Sigmoid colon (tissue), 7 donors: ENCODE data around the gene UNC5A. TPM values are rescaled to one million over a fixed set of nuclear protein-coding genes. Genes with fewer than 3 reads are reported as not detected.

Experiments used
- DNase-seq: peaks from one replicate; pipeline ENCODE4 v3.0.0-alpha.2; 2019
- H3K27ac ChIP-seq, 4 donors: fragments of 200-600 bp; sonication (generic); one replicate each; pipeline ENCODE4 v1.5.1; 2016 to 2019; ENCODE audit warnings: mild to moderate bottlenecking in 1 of 4
- H3K27me3 ChIP-seq, 3 donors: fragments of 200-600 bp; sonication (generic); one replicate each; pipeline ENCODE4 v1.5.1; 2019; ENCODE audit warnings: mild to moderate bottlenecking in 1 of 3
- H3K36me3 ChIP-seq, 4 donors: fragments of 200-600 bp; sonication (generic); one replicate each; pipeline ENCODE4 v1.5.1; 2016 to 2019
- H3K4me1 ChIP-seq, 4 donors: fragments of 200-600 bp; sonication (generic); one replicate each; pipeline ENCODE4 v1.5.1; 2017 to 2019
- H3K4me3 ChIP-seq, 4 donors: fragments of 200-600 bp; sonication (generic); one replicate each; pipeline ENCODE4 v1.5.1; 2017 to 2019; ENCODE audit warnings: mild to moderate bottlenecking in 2 of 4, moderate library complexity in 1 of 4
- H3K9me3 ChIP-seq, 4 donors: fragments of 200-600 bp in 3 of 4; sonication (generic) in 3 of 4; one replicate each; pipeline versions ENCODE4 v1.5.1 to v1.6.1; 2013 to 2019
- CTCF ChIP-seq, 4 experiments: fragments of 450-650 bp in 3 of 4; fragments of 200-600 bp in 1 of 4; IDR thresholded peaks; one replicate each; pipeline ENCODE4 v1.5.1; 2016 to 2019; ENCODE audit warnings: antibody characterized with exemption in 4 of 4, mild to moderate bottlenecking in 3 of 4, moderate library complexity in 2 of 4
- EP300 ChIP-seq, 4 donors: sonication (generic); formaldehyde crosslinking; IDR thresholded peaks; one replicate each; pipeline ENCODE4 v1.6.1; 2017; ENCODE audit warnings: antibody characterized with exemption in 4 of 4
- POLR2A ChIP-seq, 2 donors: fragments of 450-650 bp; IDR thresholded peaks; one replicate each; pipeline ENCODE4 v1.6.1; 2016; ENCODE audit warnings: antibody characterized with exemption in 2 of 2, mild to moderate bottlenecking in 2 of 2, moderate library complexity in 2 of 2
- POLR2AphosphoS5 ChIP-seq, 4 donors: sonication (generic); formaldehyde crosslinking; IDR thresholded peaks; one replicate each; pipeline ENCODE4 v1.6.1; 2017; ENCODE audit warnings: antibody characterized with exemption in 4 of 4
- WGBS, 2 donors: extraction: QIAGEN DNeasy Blood & Tissue Kit; methylation state at CpG; one replicate each; pipeline ENCODE4 v1.1.7; 2013; 5-methylcytosine and 5-hydroxymethylcytosine counted together
- intact Hi-C: fragments of 100-400 bp; cut with DNase I; formaldehyde crosslinking; loops from one replicate; pipeline ENCODE4 v1.15.1; 2023
- polyA plus RNA-seq, 3 donors: library from polyadenylated mRNA; stranded (reverse); fragments of 200-250 nt; gene quantifications; one replicate each; pipeline ENCODE4 v1.2.3, GENCODE V29; 2013
- total RNA-seq, 4 donors: library from RNA; depleted of rRNA; stranded (reverse); fragments of >200 nt; gene quantifications; one replicate each; pipeline ENCODE4 v1.1.0, GENCODE V29; 2016
- donor health status: healthy with polysubstance abuse.
- donor health status: Bipolar disorder and iron deficiency.
- donor health status: healthy.

The UNC5A gene
- total and polyA plus RNA-seq, 7 donors: 0.34 to 0.60 TPM; not detected in 5

GRCh38 chr5:176772271-176773210 is 37.8 kb upstream of the UNC5A start:
- intact Hi-C loops: no loop called here
- Histone ChIP-seq H3K4me1 (no peaks in the 10 kb centered on the region), H3K4me3 (no peak overlapping the region), H3K9me3 (peaks cover 0 to 2% (median 0%) of the 10 kb centered on the region in 4 donors), H3K27ac (no peak overlapping the region), H3K36me3 (no peaks in the 10 kb centered on the region), H3K27me3 (peaks cover 0 to 27% (median 23%) of the 10 kb centered on the region in 3 donors)
- TF ChIP-seq CTCF (IDR thresholded peaks at IDR 0.05): no peak
- no peak for TF ChIP-seq POLR2A (IDR thresholded peaks at IDR 0.05)
- TF ChIP-seq POLR2AphosphoS5 (IDR thresholded peaks at IDR 0.05): no peak
- no peak for TF ChIP-seq EP300 (IDR thresholded peaks at IDR 0.05)
- 75 to 84% methylated on average over 13 of the region's 13 CpGs for WGBS, 2 donors
- peak; percentile 36 for DNase-seq

- DNase-seq: peak; percentile 45
- 86% methylated on average over 16 of the region's 16 CpGs for WGBS, 2 donors
- TF ChIP-seq EP300 (IDR thresholded peaks at IDR 0.05): no peak
- no peak for TF ChIP-seq POLR2A (IDR thresholded peaks at IDR 0.05)
- no peak for TF ChIP-seq POLR2AphosphoS5 (IDR thresholded peaks at IDR 0.05)
- TF ChIP-seq CTCF (IDR thresholded peaks at IDR 0.05): no peak
- H3K27ac ChIP-seq: no peak overlapping the region
- no peaks in the 10 kb centered on the region for H3K36me3 ChIP-seq
- intact Hi-C loops: no loop called here
- H3K9me3 ChIP-seq: peaks cover 0 to 2% (median 0%) of the 10 kb centered on the region in 4 donors
- H3K27me3 ChIP-seq: peaks cover 0 to 21% (median 17%) of the 10 kb centered on the region in 3 donors
- no peaks in the 10 kb centered on the region for H3K4me1 ChIP-seq
- H3K4me3 ChIP-seq: no peak overlapping the region
Measured at GRCh38 chr5:176773408-176774035, 36.8 kb upstream of the UNC5A start.

DNA sequence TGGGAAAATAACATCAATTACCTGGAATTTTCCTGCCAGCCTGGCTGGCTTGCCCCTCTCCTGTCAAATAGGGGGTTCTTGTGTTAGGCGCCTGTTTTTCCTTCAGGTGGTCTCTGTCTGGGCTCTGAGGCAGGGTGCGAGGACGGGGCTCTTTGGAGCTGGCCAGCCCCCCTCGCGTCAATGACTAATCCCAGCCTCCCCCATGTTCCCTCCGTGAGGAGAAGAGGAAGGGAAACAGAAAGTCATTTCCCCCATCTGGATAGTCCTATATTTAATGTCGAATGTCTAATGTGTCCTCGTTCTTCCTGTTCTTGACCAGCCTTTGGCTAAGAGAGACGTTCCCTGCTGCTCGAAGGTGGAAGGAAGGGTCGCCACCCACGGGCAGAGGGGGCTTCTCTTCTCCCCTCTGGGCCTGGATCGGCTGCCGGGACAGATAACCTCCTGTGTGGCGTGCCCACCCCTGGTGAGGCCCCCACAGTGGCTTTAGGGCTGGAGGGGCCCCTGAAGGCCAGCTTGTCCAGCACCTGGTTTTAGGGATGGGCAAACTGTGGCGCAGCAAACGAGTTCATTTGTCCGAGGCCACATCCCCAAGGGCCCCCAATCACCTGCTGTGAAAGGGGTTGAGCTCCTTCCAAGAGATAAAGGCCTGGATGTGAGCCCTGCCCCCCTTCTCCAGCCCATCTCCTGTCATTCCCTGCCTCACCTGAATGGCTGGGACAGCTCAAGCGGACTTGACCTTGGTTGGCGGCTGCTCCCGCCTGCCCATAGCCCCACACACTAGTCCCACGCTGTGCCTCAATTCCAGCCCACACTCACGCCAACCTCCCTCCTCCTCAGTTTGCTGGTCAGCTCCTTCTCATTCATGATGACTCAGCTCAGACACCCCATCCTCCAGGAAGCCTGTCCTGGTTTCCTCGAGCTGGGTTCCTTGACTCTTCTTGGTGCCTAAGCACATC is 35.9 kb upstream of the UNC5A start:
- Histone ChIP-seq H3K4me3 (no peak overlapping the region), H3K36me3 (no peaks in the 10 kb centered on the region), H3K4me1 (no peaks in the 10 kb centered on the region), H3K27me3 (peaks cover 0 to 13% (median 13%) of the 10 kb centered on the region in 3 donors), H3K27ac (no peak overlapping the region), H3K9me3 (peaks cover 0 to 2% (median 0%) of the 10 kb centered on the region in 4 donors)
- peak; percentile 46 for DNase-seq
- 33 to 41% methylated on average over 24 of the region's 24 CpGs for WGBS, 2 donors
- intact Hi-C loops: no loop called here
- no peak for TF ChIP-seq EP300 (IDR thresholded peaks at IDR 0.05)
- no peak for TF ChIP-seq CTCF (IDR thresholded peaks at IDR 0.05)
- TF ChIP-seq POLR2AphosphoS5 (IDR thresholded peaks at IDR 0.05): no peak
- TF ChIP-seq POLR2A (IDR thresholded peaks at IDR 0.05): no peak

GRCh38 chr5:176775409-176775808 is 35.0 kb upstream of the UNC5A start:
- WGBS, 2 donors: 44 to 65% methylated on average over 7 of the region's 7 CpGs
- no peaks in the 10 kb centered on the region for H3K4me1 ChIP-seq
- H3K9me3 ChIP-seq: peaks cover 0 to 2% (median 0%) of the 10 kb centered on the region in 4 donors
- no peak for DNase-seq
- intact Hi-C loops: no loop called here
- TF ChIP-seq CTCF (IDR thresholded peaks at IDR 0.05): no peak
- TF ChIP-seq POLR2A (IDR thresholded peaks at IDR 0.05): no peak
- TF ChIP-seq EP300 (IDR thresholded peaks at IDR 0.05): no peak
- TF ChIP-seq POLR2AphosphoS5 (IDR thresholded peaks at IDR 0.05): no peak
- H3K4me3 ChIP-seq: no peak overlapping the region
- peaks cover 0 to 14% (median 8%) of the 10 kb centered on the region in 3 donors for H3K27me3 ChIP-seq
- H3K27ac ChIP-seq: no peak overlapping the region
- no peaks in the 10 kb centered on the region for H3K36me3 ChIP-seq
